Inflammatory macrophage treated with lipopolysaccharide for 1 hour (primary cell): ENCODE results near the gene MARCHF3.
A peak's percentile ranks its signal among the peaks of the same experiment; 100 is the strongest.
"Not testable (repeated sequence)": the region's sequence is repeated elsewhere in the genome, so short reads cannot be mapped to it uniquely, and the experiment has no call there.

Experiments
- DNase-seq, 2 donors: peaks; one replicate each; pipeline ENCODE4 v3.0.0-alpha.2; 2020 to 2022

MARCHF3 gene

DNA sequence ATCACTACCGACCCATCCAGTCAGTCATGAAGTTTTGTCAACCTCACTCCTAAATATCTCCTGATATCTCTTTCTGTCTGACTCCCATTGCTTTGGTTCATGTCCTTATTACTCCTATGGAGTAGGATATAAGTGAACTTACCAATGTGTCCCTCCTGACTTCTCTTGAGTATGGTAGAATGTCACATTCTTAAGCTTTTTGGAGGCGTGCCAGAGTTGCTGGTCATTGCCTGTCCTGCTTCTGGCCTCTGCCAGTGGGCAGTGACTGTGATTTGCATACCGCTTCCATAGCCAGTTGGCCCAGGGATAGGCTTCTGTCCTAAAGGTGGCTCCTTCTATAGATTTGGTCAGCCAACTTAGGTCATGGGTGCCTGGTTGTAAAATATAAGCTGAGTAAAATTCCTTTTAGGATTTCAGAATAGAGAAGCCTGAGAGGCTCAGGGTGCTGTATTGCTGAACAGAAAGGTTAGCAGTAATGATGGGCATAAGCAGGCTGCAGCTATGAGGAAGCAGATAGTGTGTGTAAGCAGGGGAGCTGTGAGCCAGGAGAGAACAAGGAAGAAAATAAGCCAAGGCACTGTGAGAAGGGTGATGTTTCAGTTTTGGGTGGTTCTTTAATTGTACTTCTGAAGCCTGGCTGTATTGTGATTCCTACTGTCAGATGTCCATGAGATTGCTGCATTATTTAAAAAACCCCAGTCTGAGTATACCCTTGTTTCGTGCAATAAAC is 16.1 kb upstream of the MARCHF3 start:
- DNase-seq = no peak

GRCh38 chr5:127042593-127042992 is 12.2 kb upstream of the MARCHF3 start:
- no peak for DNase-seq

DNA sequence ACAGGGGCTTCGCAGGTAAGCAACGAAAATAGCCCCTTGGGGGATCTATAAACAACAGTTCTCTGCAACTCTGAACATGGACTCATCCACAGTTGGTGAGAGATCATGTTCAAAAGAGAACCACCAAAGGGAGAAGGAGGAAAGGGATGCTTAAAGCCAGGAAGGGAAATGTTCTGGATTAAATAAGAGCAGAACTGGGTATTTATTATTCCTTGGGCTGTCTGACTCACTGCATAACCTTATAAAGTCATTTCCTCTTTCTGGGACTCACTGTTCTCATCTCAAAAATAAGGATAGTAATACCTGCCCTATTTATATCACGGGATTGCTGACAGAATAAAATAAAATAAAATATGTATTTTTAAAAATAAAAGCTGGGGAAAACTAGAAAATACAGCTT is 11.2 kb upstream of the MARCHF3 start:
- DNase-seq = no peak

- DNase-seq = no peak
These were observed 10.6 kb upstream of the MARCHF3 start for GRCh38 chr5:127040796-127041520.

GRCh38 chr5:127038550-127038949 is 8.2 kb upstream of the MARCHF3 start:
- DNase-seq = no peak

- no peak for DNase-seq
These were observed 1.5 kb upstream of the MARCHF3 start for GRCh38 chr5:127031863-127032232.

DNA sequence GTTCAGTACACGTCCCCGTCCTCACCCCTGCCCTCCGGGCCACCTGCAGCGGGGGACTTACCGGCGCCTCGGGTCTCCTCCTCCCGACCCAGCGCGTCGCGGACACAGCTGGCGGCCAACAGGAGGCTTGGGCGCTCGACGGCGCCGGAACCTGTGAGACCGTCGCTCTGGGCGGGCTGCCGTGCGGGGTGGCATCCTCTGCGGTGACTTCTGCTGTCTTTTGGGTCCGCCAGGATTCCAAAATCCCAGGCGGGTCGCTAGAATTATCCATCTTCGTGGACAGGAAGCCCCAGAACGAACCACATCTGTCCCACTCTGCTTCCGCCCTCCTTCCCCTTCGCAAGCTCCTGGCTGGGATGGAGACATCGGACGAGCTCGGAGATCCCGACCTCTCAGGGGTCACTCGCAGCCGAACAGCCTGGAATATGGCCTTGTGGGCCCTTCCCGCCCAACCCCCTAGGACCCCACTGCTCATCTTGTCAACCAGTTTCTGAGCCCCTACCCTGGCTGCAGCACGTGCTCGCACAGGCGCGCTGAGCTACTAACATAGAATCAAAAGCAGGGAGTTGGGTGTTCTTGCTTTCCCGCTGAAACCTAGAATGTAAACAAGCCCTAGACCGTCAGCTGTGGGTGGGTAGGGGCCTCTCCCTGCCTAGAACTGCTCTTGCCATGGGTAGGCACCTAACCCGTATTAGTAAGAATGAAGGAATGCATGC is 947 bp upstream of the MARCHF3 start:
- DNase-seq = no peak

GRCh38 chr5:127029581-127030258 is 638 bp downstream of the MARCHF3 start:
- DNase-seq = peak; percentile 47 to 54

DNA sequence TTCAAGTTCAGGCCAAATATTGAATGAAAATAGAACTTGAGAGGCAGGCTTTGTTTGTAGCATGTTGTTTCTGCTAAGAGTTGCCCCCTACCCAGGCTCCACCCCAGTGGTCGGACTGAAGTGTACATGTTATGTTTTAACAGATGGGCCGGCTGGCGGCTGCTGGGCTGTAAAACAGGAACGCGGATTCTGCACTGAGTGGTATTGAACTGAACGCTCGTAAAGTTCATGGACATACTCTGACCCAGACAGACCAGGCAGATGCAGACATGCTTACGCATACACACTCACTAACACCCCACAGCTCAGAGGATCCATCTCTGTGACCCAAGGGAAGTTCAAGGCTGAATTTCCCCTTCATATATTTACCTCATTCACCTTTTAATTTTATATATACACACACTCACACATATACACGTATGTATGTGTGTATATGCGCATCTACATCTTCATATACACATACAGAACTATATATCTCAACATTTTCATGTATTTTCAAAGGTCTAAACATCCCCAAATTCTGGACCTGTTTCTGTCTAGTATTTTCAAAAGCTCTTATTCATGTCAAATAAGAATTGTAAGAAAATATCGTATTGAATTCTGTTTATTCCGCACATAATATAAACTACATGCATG is 1.4 kb downstream of the MARCHF3 start:
- peak in 1 of 2 donors; percentile 37 for DNase-seq

GRCh38 chr5:127027539-127027938 is 2.8 kb downstream of the MARCHF3 start:
- no peak for DNase-seq

DNA sequence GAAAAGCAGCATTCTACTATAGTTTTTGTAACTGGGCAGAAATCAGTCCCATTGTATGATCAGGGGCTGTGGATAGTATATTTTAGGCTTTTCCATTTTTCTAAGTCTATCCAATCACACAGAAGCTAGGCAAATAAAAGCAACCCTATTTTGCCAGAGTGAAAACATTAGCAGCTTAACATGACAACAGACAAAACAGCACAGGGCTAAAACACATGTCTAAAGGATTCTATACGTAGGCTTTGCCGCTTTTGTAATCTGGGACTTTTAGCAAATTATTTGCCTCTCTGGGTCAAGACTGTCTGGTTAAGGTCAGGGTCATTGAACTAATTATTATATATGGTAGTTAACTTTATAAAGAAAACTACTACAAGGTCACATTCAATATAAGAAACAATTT is 4.2 kb downstream of the MARCHF3 start:
- DNase-seq = peak; percentile 33 to 56

- DNase-seq = no peak
These were observed 4.9 kb downstream of the MARCHF3 start for GRCh38 chr5:127025467-127025866.

DNA sequence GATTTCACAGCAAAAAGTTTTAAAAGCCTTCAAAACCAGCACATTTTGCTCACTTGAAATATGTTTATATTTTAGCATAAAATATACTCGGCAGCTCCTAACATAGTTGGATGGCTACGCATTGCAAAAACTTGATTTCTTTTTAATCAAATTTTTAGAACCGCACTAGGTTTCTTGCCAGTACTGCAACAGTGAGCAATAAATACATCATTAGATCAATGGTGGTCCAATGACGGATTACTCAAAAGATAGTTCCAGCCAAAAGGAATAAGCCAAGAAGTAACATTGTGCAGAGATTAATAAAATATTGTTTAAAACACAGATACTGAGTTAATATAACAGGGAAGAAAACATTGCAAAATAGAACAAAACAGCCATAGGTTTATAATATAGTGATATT is 5.5 kb downstream of the MARCHF3 start:
- DNase-seq = no peak

- not testable (repeated sequence) for DNase-seq
These were observed 6.7 kb downstream of the MARCHF3 start for GRCh38 chr5:127023552-127024191.

DNA sequence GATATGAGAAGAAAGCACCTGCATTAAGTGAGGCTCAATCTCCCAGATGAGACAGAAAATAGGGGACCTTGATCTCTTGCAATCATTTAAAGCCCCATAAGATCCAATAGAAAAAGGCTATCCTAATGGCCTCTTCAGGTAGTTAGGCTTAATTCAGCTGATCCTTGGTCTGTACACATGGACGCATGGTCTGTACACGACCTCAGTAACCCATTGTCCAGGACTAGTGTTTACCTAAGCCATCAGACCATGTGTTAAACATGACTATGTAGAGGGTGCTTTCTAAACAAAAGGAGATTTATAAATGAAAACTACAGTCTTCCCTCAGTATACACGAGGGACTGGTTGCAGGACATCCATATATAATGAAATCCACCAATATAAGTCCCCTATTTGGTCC is 7.5 kb downstream of the MARCHF3 start:
- DNase-seq = no peak

DNA sequence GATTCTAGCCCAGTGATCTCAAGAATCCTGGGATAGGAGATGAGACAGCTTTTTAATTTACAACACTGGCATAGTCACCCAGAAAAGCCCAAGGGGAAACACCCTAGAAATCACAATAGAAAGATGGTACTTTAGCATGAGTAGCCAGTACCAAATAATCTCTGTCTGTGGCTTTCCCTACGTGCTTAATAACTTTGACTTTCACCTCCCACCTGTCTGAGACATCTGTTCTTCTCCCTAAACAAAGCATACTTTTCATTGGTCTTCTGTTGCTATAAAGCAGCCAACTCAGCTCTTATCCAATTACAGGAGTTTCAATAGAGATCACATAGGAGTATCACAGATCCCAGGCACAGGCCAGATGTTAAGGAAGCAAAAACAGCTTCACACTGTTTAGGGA is 10.4 kb downstream of the MARCHF3 start:
- DNase-seq = no peak

DNA sequence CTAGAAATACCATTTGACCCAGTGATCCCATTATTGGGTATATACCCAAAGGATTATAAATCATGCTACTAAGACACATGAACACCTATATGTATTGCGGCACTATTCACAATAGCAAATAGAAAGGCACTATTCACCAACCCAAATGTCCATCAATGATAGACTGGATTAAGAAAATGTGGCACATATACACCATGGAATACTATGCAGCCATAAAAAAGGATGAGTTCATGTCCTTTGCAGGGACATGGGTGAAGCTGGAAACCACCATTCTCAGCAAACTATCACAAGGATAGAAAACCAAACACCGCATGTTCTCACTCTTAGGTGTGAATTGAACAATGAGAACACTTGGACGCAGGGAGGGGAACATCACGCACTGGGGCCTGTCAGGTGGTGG is 13.6 kb downstream of the MARCHF3 start:
- not testable (repeated sequence) for DNase-seq

DNA sequence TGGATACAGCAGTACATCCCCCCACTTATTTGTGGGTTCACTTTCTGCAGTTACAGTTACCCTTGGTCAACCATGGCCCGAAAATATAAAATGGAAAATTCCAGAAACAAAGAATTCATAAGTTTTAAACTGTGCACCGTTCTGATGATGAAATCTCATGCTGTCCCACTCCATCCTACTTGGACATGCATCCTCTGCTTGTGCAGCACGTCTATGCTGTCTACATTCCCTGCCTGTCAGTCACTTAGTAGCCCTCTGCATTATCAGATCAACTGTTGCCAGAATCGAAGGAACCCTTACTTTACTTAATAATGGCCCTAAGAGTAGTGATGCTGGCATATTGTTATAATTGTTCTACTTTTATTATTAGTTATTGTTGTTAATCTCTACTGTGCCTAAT is 14.6 kb downstream of the MARCHF3 start:
- DNase-seq = no peak

DNA sequence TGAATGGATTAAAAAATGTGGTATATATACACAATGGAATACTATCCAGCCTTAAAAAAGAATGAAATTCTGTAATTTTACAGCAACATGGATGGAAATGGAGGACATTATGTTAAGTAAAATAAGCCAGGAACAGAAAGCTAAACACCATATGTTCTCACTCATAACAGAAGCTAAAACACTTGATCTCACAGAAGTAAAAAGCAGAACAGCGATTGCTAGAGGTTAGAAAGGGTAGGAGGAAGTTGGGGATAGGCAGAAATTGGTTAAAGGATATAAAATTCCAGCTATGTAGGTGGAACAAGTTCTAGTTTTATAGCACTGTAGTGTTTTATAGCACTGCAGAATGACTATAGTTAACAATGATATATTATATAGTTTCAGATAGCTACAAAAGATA is 15.8 kb downstream of the MARCHF3 start:
- peak; percentile 47 to 60 for DNase-seq

DNA sequence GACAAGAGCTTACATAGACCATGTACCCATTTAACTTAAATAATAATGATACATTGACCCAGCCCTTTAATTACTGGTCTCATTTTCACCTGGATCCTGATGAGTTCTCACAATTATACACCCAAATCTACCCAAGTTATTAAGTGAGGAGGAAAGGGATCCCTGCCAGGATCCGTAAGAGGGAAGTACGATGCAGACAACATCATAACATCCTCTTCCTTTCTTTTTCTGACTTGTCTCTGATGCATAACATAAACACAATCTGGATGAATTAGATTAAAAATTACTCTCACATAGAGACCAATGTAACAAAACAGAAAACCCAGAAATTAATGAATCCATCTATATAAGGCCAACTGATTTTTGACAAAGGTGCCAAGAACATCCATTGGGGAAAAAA is 17.0 kb downstream of the MARCHF3 start:
- no peak for DNase-seq

- DNase-seq = no peak
These were observed 17.4 kb downstream of the MARCHF3 start for GRCh38 chr5:127012916-127013315.

DNA sequence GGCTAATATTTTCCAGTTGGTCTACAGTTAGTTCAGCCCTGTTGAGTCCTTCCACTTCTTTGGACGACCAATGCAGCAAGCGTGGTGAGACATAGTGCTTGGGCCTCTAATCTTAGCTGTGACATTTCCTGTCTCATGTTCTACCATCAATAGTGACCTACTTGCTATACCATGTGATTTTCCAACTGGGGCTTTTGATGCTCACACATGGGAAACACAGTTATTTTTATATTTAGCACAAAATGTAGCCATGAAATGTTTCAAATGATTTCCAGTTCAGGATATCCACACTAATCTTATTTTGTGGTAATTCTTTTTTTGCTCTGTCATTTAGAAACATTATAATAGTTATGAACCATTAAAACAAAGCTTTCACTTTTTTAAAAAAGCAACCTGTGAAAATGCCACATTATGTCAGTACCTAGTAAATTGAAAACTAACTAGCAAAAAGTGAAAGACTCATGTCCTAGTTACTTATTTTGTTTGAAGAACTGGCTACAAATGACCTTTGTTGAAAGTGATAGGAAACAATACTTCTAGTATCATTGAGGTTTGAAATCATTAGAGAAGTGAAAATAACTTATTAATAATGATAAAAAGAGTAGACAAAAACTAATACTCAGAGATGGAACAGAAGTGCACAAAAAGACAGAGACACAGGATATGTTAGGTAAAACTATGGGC is 18.3 kb downstream of the MARCHF3 start:
- DNase-seq = peak in 1 of 2 donors; percentile 8
